Astrocyte of the hippocampus (primary cell): ENCODE data around the gene USP8.
"Not testable (repeated sequence)": the region's sequence is repeated elsewhere in the genome, so short reads cannot be mapped to it uniquely, and the experiment has no call there.

Source experiments
- DNase-seq: peaks from one replicate; pipeline ENCODE4 v3.0.0; 2011; ENCODE audit warnings: low read depth, low spot score

Gene USP8

GRCh38 chr15:50440932-50441331 lies 16.7 kb downstream of the USP8 start:
- no peak for DNase-seq

DNA sequence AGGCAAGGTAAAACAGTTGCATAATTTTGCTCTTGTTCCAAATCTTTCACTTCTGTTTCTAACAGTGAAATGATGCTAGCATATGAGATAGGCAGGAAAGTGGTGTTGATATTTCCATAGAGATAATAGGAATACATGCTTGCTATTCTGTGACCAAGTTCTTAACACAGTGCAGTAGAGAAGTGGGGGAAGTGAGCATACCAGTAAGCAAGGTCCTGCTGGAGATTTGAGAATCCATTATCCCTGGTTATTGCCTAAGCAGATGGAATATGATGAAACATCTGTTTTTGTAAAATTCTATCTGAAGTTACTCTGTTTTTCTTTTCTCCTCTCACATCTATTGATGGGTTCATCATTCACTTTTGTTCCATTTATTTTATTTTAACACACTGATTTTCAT lies 28.7 kb downstream of the USP8 start:
- DNase-seq = no peak

- peak; percentile 5 for DNase-seq
These were observed 34.3 kb downstream of the USP8 start for GRCh38 chr15:50458348-50459112.

- DNase-seq = peak; percentile 37
These were observed 39.5 kb downstream of the USP8 start for GRCh38 chr15:50463423-50464358.

GRCh38 chr15:50471072-50471471 lies 46.9 kb downstream of the USP8 start:
- no peak for DNase-seq

DNA sequence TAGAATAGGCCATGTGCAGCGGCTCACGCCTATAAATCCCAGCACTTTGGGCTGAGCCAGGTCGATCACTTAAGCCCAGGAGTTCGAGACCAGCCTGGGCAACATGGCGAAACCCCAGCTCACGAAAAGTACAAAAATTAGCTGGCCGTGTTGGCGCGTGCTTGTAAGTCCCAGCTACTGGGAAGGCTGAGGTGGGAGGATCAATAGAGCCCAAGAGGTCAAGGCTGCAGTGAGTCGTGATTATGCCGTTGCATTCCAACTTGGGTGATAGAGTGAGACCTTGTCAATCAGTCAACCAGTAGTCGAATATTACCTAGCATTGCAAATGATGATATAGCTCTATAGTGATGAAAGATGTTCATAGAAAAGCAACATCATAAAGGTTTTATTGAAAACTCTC lies 51.9 kb downstream of the USP8 start:
- no peak for DNase-seq

GRCh38 chr15:50484781-50485180 lies 60.6 kb downstream of the USP8 start:
- no peak for DNase-seq

GRCh38 chr15:50485389-50485788 lies 61.2 kb downstream of the USP8 start:
- DNase-seq = no peak

- DNase-seq = no peak
These were observed 63.1 kb downstream of the USP8 start for GRCh38 chr15:50487287-50487686.

GRCh38 chr15:50493625-50494024 lies 69.4 kb downstream of the USP8 start:
- no peak for DNase-seq

DNA sequence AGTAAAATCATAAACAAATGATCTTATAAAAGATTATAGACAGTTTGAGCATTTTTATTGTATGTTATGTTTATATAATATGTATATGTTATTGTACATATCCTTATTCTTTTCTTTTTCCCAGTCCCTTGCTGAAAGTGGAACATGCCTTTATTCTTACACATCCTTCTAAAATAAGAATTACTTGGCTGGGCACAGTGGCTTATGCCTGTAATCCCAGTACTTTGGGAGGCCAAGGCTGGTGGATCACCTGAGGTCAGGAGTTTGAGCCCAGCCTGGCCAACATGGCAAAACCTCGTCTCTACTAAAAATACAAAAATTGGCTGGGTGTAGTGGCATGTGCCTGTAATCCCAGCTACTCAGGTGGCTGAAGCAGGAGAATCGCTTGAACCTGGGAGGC lies 70.3 kb downstream of the USP8 start:
- not testable (repeated sequence) for DNase-seq

GRCh38 chr15:50496692-50497091 lies 72.5 kb downstream of the USP8 start:
- DNase-seq = no peak

GRCh38 chr15:50500352-50500751 lies 76.1 kb downstream of the USP8 start:
- DNase-seq = no peak

- no peak for DNase-seq
These were observed 77.6 kb downstream of the USP8 start for GRCh38 chr15:50501815-50502214.

DNA sequence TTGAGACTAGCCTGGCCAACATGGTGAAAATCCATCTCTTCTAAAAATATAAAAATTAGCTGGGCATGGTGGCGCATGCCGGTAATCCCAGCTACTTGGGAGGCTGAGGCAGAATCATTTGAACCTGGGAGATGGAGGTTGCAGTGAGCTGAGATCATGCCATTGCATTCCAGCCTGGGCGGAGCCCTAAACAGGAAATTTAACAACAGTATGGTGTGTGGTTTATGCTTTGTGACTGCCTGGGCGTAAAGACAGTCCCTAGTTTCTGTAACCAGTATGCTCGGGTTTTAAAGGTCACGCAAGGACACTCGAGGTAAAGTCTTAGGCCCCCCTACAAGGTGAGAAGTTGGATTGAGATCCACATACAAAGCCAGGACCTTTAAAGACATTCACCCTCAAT lies 78.9 kb downstream of the USP8 start:
- DNase-seq = no peak

DNA sequence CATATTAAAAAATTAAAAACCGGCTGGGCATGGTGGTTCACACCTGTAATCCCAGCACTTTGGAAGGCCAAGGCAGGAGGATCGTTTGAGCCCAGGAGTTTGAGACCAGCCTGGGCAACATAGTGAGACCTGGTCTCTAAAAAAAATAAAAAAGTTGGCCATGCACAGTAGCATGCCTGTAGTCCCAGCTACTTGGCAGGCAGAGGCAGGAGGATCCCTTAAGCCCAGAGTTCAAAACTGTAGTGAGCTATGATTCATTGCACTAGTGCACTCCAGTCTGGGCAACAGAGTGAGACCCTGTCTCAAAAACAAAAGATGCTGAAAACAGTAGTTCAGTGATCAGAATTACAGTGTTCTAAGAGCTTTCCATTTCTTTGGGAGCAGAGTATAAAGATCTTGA lies 81.5 kb downstream of the USP8 start:
- DNase-seq = not testable (repeated sequence)

DNA sequence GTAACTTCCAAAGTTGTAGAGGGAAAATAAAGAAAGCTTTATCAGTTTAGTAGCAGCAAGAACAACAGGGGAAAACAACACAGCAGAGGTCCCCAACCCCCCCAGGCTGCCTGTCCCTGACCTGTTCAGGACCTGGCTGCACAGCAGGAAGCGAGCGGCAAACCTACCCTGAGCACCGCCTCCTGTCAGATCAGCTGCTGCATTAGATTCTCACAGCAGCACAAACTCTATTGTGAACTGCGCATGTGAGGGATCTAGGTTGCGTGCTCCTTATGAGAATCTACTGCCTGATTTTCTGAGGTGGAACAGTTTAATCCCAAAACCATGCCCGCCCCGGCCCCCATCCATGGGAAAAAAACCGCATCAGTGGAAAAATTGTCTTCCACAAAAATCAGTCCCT lies 81.9 kb downstream of the USP8 start:
- peak; percentile 4 for DNase-seq

DNA sequence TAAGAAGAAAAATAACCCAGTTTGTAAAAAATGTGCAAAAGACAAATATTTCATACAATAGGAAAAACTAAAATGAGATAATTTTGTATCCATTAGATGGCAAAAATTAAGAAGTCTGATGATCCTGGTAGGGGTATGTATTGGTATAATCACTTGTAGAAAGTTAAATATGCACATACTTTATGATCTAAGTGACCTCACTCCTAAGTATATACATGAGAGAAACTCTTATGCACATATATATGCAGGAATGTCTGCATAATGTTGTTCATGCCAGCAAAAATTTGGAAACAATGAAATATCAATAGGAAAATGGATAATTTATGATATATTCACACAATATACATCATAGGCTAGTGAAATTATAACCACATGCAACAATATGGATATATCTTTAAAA lies 88.8 kb downstream of the USP8 start:
- DNase-seq = no peak

DNA sequence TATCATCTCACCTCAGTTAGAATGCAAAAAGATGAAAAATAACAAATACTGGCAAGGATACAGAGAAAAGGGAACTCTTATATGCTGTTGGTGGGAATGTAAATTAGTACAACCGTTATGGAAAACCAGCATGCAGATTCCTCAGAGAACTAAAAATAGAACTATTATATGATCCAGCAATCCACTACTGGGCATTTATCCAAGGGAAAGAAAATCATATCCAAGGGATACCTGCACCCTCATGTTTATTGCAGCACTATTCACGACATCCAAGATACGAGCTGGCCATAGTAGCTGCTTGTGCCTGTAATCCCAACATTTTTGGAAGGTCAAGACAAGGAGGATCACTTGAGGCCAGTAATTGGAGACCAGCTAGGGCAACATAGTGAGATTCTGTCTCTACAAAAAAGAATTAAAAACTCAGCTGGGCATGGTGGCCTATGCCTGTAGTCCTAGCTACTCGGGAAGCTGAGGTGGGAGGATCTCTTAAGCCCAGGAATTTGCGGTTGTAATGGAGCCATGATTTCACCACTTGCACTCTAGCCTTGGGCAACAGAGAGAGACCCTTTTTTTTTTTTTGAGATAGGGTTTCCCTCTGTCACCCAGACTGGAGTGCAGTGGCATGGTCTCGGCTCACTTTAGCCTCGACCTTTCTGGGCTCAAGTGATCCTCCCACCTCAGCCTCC lies 95.7 kb downstream of the USP8 start:
- no peak for DNase-seq

DNA sequence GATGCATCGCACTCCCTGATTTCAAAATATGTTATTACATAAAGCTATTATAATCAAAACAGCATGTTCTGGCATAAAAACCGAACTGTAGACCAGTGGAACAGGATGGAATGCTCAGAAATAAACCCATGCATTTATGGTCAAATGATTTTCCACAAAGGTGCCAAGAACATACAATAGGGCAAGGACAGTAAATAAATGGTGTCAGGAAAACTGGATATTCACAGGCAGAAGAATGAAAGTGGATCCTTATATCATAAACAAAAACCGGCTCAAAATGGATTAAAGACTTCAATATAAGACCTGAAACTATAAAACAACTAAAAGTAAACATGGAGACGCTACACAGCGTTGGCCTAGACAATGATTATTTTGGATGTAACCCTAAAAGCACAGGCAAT lies 99.6 kb downstream of the USP8 start:
- DNase-seq = no peak

GRCh38 chr15:50531163-50531562 lies 107.0 kb downstream of the USP8 start:
- no peak for DNase-seq

GRCh38 chr15:50531766-50532165 lies 107.6 kb downstream of the USP8 start:
- DNase-seq = no peak
